HepG2 (cell line): ENCODE measurements around the gene GK. TPM values are rescaled to one million over a fixed set of nuclear protein-coding genes. Genes with fewer than 3 reads are reported as not detected.

Experiments
- CEBPB ChIP-seq: IDR thresholded peaks from 2 replicates; pipeline ENCODE4 v1.6.1; 2011; ENCODE audit warnings: low read depth, low read length, improper control_type of control experiment, borderline replicate concordance
- CREM ChIP-seq, 2 experiments: sonication (generic) in 1 of 2; formaldehyde crosslinking in 1 of 2; IDR thresholded peaks; 2 replicates each; pipeline versions ENCODE4 v1.4.0 to v1.6.1; 2016 to 2020; ENCODE audit warnings: antibody characterized with exemption in 1 of 2, mild to moderate bottlenecking in 1 of 2, missing genetic modification reagents in 1 of 2
- DNMT3B ChIP-seq: conservative IDR thresholded peaks from 2 replicates; pipeline ENCODE4 v1.6.1; 2016; ENCODE audit warnings: missing biosample characterization, control low read depth
- FOXA1 ChIP-seq, 2 experiments: fragments of 450-650 bp in 1 of 2; sonication (generic) in 1 of 2; formaldehyde crosslinking in 1 of 2; IDR thresholded peaks; 2 replicates each; pipeline versions ENCODE4 v1.4.0 to v1.6.1; 2016 to 2020; ENCODE audit warnings: missing genetic modification reagents in 1 of 2
- HDAC1 ChIP-seq: sonication (generic); formaldehyde crosslinking; IDR thresholded peaks from 2 replicates; pipeline ENCODE4 v1.5.1; 2020; ENCODE audit warnings: mild to moderate bottlenecking, missing genetic modification reagents
- HES4 ChIP-seq: sonication (generic); formaldehyde crosslinking; IDR thresholded peaks from 2 replicates; pipeline ENCODE4 v1.9.0; 2021; ENCODE audit warnings: mild to moderate bottlenecking, missing genetic modification reagents, borderline replicate concordance
- KAT7 ChIP-seq: IDR thresholded peaks from 2 replicates; pipeline ENCODE4 v1.6.1; 2018; ENCODE audit warnings: borderline replicate concordance, missing compliant biosample characterization
- NFIB ChIP-seq: sonication (generic); formaldehyde crosslinking; IDR thresholded peaks from 2 replicates; pipeline ENCODE4 v1.9.0; 2021; ENCODE audit warnings: missing genetic modification reagents, mild to moderate bottlenecking, borderline replicate concordance
- PPARG ChIP-seq: conservative IDR thresholded peaks from 2 replicates; pipeline ENCODE4 v1.6.1; 2016; ENCODE audit warnings: missing biosample characterization, missing genetic modification reagents
- PRPF4 ChIP-seq: fragments of 200-400 bp; formaldehyde crosslinking; IDR thresholded peaks from 2 replicates; pipeline ENCODE4 v1.6.1; 2016; ENCODE audit warnings: low read length, low read depth; ENCODE audit not compliant: poor library complexity, severe bottlenecking
- SAP130 ChIP-seq: IDR thresholded peaks from 2 replicates; pipeline ENCODE4 v1.6.1; 2016; ENCODE audit warnings: low read depth
- SMARCE1 ChIP-seq: fragments of 450-650 bp; IDR thresholded peaks from 2 replicates; pipeline ENCODE4 v1.6.1; 2017; ENCODE audit warnings: borderline replicate concordance
- SMC3 ChIP-seq: IDR thresholded peaks from 2 replicates; pipeline ENCODE4 v1.6.1; 2011; ENCODE audit warnings: low read length, improper control_type of control experiment
- TBX2 ChIP-seq: sonication (generic); formaldehyde crosslinking; IDR thresholded peaks from 2 replicates; pipeline ENCODE4 v1.5.0; 2020; ENCODE audit warnings: missing genetic modification reagents, mild to moderate bottlenecking, borderline replicate concordance
- TCF7 ChIP-seq: sonication (generic); IDR thresholded peaks from 2 replicates; pipeline ENCODE4 v1.6.1; 2016; ENCODE audit warnings: antibody characterized with exemption, low read depth
- U2AF2 ChIP-seq: fragments of 200-400 bp; formaldehyde crosslinking; IDR thresholded peaks from 2 replicates; pipeline ENCODE4 v1.6.1; 2017; ENCODE audit warnings: low read depth, mild to moderate bottlenecking, low read length
- ZFP1 ChIP-seq: IDR thresholded peaks from 2 replicates; pipeline ENCODE4 v1.6.1; 2016
- ZNF20 ChIP-seq: sonication (generic); formaldehyde crosslinking; IDR thresholded peaks from 2 replicates; pipeline ENCODE4 v1.4.0; 2020; ENCODE audit warnings: mild to moderate bottlenecking, moderate library complexity, missing genetic modification reagents
- ZNF543 ChIP-seq: sonication (generic); formaldehyde crosslinking; IDR thresholded peaks from 2 replicates; pipeline ENCODE4 v1.4.0; 2020; ENCODE audit warnings: mild to moderate bottlenecking, missing genetic modification reagents
- ZNF547 ChIP-seq: sonication (generic); formaldehyde crosslinking; IDR thresholded peaks from 2 replicates; pipeline ENCODE4 v1.5.1; 2020; ENCODE audit warnings: mild to moderate bottlenecking, missing genetic modification reagents
- ZNF570 ChIP-seq: sonication (generic); formaldehyde crosslinking; IDR thresholded peaks from 2 replicates; pipeline ENCODE4 v1.4.0; 2020; ENCODE audit warnings: mild to moderate bottlenecking, missing genetic modification reagents, borderline replicate concordance
- ZNF652 ChIP-seq: IDR thresholded peaks from 2 replicates; pipeline ENCODE4 v1.6.1; 2016; ENCODE audit warnings: low read depth, borderline replicate concordance
- ZNF710 ChIP-seq: sonication (generic); formaldehyde crosslinking; IDR thresholded peaks from 2 replicates; pipeline ENCODE4 v1.5.0; 2020; ENCODE audit warnings: mild to moderate bottlenecking, missing genetic modification reagents, borderline replicate concordance
- ZNF776 ChIP-seq: sonication (generic); formaldehyde crosslinking; IDR thresholded peaks from 2 replicates; pipeline ENCODE4 v1.4.0; 2020; ENCODE audit warnings: mild to moderate bottlenecking, missing genetic modification reagents
- polyA plus RNA-seq, 8 experiments: library from polyadenylated mRNA; depleted of rRNA in 3 of 8; stranded (reverse) in 7 of 8; unstranded in 1 of 8; fragments of >200 nt; fragmentation: Illumina TruSeq in 4 of 8; extraction: Trizol in 4 of 8; gene quantifications; 2 replicates each; pipeline versions ENCODE4 v1.2.1 to v1.2.3, GENCODE V29; 2011 to 2016; ENCODE audit warnings: low read depth in 4 of 8, missing spikeins in 1 of 8, mixed read lengths in 1 of 8; ENCODE audit not compliant: insufficient read depth in 1 of 8
- total RNA-seq, 5 experiments: library from RNA; depleted of rRNA; stranded (reverse); fragments of >200 nt; fragmentation: Illumina TruSeq; extraction: Trizol; gene quantifications; 2 replicates each; pipeline ENCODE4 v1.2.3, GENCODE V29; 2016; ENCODE audit warnings: low read depth in 1 of 5
- TF ChIP-seq, protein P1 (sequence below), 2 experiments: sonication (generic) in 1 of 2; formaldehyde crosslinking in 1 of 2; IDR thresholded peaks; 2 replicates each; pipeline versions ENCODE4 v1.6.1 to v1.9.0; 2014 to 2022; ENCODE audit warnings: antibody characterized with exemption in 1 of 2, borderline replicate concordance in 1 of 2, inconsistent platforms in 1 of 2, low read depth in 1 of 2, missing genetic modification reagents in 1 of 2

GK gene
- total and polyA plus RNA-seq, 2 of the 13 experiments (the other 11 are each of a cell fraction or from before 2014, with no cell fraction given) = 64.2 to 265 TPM

DNA sequence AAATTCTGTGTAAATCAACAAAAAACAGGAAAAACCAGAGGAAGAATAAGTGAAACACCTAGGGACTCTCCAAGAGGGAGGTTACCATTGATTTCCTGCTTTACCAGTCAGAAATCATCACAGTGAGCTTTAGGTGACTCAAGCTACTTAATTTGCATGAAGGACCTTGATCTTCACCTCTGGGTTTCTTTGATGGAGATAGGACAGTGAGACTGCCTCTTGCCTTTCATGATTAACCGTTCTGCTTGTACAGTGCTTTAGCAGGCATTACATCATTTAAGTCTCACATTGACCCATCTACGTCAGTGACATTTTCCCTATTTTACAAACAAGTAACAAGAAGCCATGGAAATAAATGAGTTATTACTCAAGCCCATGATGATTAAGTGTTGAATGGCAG, 3.4 kb upstream of the GK start (continued):
- TF ChIP-seq ZNF776 (no peak), PPARG (CRISPR knock-in tag) (peak; percentile 89), SAP130 (peak; percentile 75; the same call in 1 of the 2 replicates), ZNF570 (CRISPR knock-in tag) (no peak), CEBPB (peak; percentile 59; the same call in 1 of the 2 replicates), KAT7 (no peak), PRPF4 (no peak), ZNF543 (CRISPR knock-in tag) (no peak), ZNF710 (CRISPR knock-in tag) (no peak), ZFP1 (CRISPR knock-in tag) (no peak), SMARCE1 (no peak), HES4 (CRISPR knock-in tag) (no peak), SMC3 (no peak; the same call in 1 of the 2 replicates), ZNF20 (CRISPR knock-in tag) (no peak), FOXA1 (IDR thresholded peaks at IDR 0.05) (no peak), FOXA1 (CRISPR knock-in tag; IDR thresholded peaks at IDR 0.05) (no peak), TBX2 (CRISPR knock-in tag) (peak; percentile 49; the same call in 1 of the 2 replicates), NFIB (CRISPR knock-in tag) (no peak), ZNF652 (CRISPR knock-in tag) (no peak; the same call in 1 of the 2 replicates), HDAC1 (CRISPR knock-in tag) (0 out of 2 replicates have a peak, but pooled peaks have one; percentile 20), CREM (IDR thresholded peaks at IDR 0.05) (peak; percentile 78), CREM (CRISPR knock-in tag; IDR thresholded peaks at IDR 0.05) (no peak), TCF7 (peak; percentile 80), DNMT3B (CRISPR knock-in tag) (no peak), ZNF547 (CRISPR knock-in tag) (no peak), U2AF2 (no peak)
- TF ChIP-seq, protein P1, sequence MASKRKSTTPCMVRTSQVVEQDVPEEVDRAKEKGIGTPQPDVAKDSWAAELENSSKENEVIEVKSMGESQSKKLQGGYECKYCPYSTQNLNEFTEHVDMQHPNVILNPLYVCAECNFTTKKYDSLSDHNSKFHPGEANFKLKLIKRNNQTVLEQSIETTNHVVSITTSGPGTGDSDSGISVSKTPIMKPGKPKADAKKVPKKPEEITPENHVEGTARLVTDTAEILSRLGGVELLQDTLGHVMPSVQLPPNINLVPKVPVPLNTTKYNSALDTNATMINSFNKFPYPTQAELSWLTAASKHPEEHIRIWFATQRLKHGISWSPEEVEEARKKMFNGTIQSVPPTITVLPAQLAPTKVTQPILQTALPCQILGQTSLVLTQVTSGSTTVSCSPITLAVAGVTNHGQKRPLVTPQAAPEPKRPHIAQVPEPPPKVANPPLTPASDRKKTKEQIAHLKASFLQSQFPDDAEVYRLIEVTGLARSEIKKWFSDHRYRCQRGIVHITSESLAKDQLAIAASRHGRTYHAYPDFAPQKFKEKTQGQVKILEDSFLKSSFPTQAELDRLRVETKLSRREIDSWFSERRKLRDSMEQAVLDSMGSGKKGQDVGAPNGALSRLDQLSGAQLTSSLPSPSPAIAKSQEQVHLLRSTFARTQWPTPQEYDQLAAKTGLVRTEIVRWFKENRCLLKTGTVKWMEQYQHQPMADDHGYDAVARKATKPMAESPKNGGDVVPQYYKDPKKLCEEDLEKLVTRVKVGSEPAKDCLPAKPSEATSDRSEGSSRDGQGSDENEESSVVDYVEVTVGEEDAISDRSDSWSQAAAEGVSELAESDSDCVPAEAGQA (IDR thresholded peaks at IDR 0.05; ENCODE audit: low read depth) = no peak
- TF ChIP-seq, protein P1 (CRISPR knock-in tag; IDR thresholded peaks at IDR 0.05; ENCODE audit: borderline replicate concordance) = no peak
